ENCODE measurements around the gene PAQR4.

Gene PAQR4

GRCh38 chr16:3004781-3005284 lies 35.7 kb downstream of the PAQR4 start:
- no peak for DNase-seq (ENCODE audit: low read depth in 2 of 2)

GRCh38 chr16:3007059-3007956 lies 38.2 kb downstream of the PAQR4 start:
- no peak for DNase-seq (ENCODE audit: low read depth in 2 of 2)

GRCh38 chr16:3007957-3008689 lies 39.0 kb downstream of the PAQR4 start:
- no peak for DNase-seq (ENCODE audit: low read depth in 2 of 2)

- no peak for DNase-seq (ENCODE audit: low read depth in 2 of 2)
Observed at GRCh38 chr16:3008690-3009037, 39.5 kb downstream of the PAQR4 start.

- DNase-seq (ENCODE audit: low read depth in 2 of 2): no peak
Observed at GRCh38 chr16:3009568-3010390, 40.6 kb downstream of the PAQR4 start.

- DNase-seq (ENCODE audit: low read depth in 2 of 2): no peak
Observed at GRCh38 chr16:3010510-3010909, 41.4 kb downstream of the PAQR4 start.

GRCh38 chr16:3012246-3012645 lies 43.1 kb downstream of the PAQR4 start:
- DNase-seq (ENCODE audit: low read depth in 2 of 2): no peak

- no peak for DNase-seq (ENCODE audit: low read depth in 2 of 2)
Observed at GRCh38 chr16:3012828-3013420, 43.8 kb downstream of the PAQR4 start, which contains the start of gene CLDN9. TSS of gene CLDN9 (plus strand) at chr16:3012923. CDS start at chr16:3013363, 440 bp downstream.

GRCh38 chr16:3013491-3013951 lies 44.4 kb downstream of the PAQR4 start:
- DNase-seq (ENCODE audit: low read depth in 2 of 2): no peak

GRCh38 chr16:3013998-3014690 lies 45.0 kb downstream of the PAQR4 start:
- no peak for DNase-seq (ENCODE audit: low read depth in 2 of 2)

GRCh38 chr16:3014971-3015370 lies 45.8 kb downstream of the PAQR4 start:
- no peak for DNase-seq (ENCODE audit: low read depth in 2 of 2)

GRCh38 chr16:3015865-3016521 lies 46.8 kb downstream of the PAQR4 start:
- DNase-seq (ENCODE audit: low read depth in 2 of 2): no peak

GRCh38 chr16:3017344-3017743 lies 48.2 kb downstream of the PAQR4 start:
- DNase-seq (ENCODE audit: low read depth in 2 of 2): no peak

- no peak for DNase-seq (ENCODE audit: low read depth in 2 of 2)
Observed at GRCh38 chr16:3017794-3018506, 48.8 kb downstream of the PAQR4 start, which contains the start of gene CLDN6. TSS of gene CLDN6 (minus strand) at chr16:3018183. CDS start at chr16:3016021, 2,162 bp downstream.

GRCh38 chr16:3019594-3020246 lies 50.6 kb downstream of the PAQR4 start:
- DNase-seq (ENCODE audit: low read depth in 2 of 2): no peak

- peak in 1 of 2 donors; percentile 53 for DNase-seq (ENCODE audit: low read depth in 2 of 2)
Observed at GRCh38 chr16:3020247-3020603, 51.1 kb downstream of the PAQR4 start, which contains the start of gene TNFRSF12A. TSS of gene TNFRSF12A (plus strand) at chr16:3020368. CDS start at chr16:3020398, 30 bp downstream.

GRCh38 chr16:3020604-3021448 lies 51.7 kb downstream of the PAQR4 start:
- DNase-seq (ENCODE audit: low read depth in 2 of 2): peak; percentile 52 to 62
